ENCODE measurements around the gene OPA1. TPM values are rescaled to one million over a fixed set of nuclear protein-coding genes. Genes with fewer than 3 reads are reported as not detected.
A peak's percentile ranks its signal among the peaks of the same experiment; 100 is the strongest.
"Not testable (repeated sequence)": the region's sequence is repeated elsewhere in the genome, so short reads cannot be mapped to it uniquely, and the experiment has no call there.

Gene OPA1
- polyA plus RNA-seq, 1 donor (not counting 4 experiments of a cell fraction or from before 2014, with no cell fraction given), result 50.1 TPM

DNA sequence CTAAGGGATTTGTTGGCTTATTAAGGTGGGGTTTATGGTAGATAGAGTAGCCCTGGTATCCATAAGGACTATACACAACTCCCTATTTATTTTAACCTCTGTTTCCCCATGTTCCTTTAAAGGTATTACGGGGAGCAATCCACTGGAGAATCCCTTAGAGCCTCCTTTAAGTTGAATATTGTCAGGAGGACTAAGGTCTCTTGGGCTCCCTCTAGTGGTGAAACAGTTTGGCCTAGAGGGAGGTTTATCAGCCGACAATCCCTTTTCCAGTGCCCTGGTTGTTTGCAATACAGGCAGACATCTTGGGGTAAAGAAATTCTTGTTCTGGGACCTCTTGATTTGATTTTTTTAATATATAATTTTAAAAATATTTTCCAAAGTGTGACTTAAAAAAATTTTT lies 12.9 kb downstream of the OPA1 start:
- no peak for TF ChIP-seq EZH2 (IDR thresholded peaks at IDR 0.05; ENCODE audit: low read length)
- TF ChIP-seq, protein P1, sequence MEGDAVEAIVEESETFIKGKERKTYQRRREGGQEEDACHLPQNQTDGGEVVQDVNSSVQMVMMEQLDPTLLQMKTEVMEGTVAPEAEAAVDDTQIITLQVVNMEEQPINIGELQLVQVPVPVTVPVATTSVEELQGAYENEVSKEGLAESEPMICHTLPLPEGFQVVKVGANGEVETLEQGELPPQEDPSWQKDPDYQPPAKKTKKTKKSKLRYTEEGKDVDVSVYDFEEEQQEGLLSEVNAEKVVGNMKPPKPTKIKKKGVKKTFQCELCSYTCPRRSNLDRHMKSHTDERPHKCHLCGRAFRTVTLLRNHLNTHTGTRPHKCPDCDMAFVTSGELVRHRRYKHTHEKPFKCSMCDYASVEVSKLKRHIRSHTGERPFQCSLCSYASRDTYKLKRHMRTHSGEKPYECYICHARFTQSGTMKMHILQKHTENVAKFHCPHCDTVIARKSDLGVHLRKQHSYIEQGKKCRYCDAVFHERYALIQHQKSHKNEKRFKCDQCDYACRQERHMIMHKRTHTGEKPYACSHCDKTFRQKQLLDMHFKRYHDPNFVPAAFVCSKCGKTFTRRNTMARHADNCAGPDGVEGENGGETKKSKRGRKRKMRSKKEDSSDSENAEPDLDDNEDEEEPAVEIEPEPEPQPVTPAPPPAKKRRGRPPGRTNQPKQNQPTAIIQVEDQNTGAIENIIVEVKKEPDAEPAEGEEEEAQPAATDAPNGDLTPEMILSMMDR (optimal IDR thresholded peaks at IDR 0.05 in 1 of 3, IDR thresholded peaks at IDR 0.05 in 1 of 3, conservative IDR thresholded peaks at IDR 0.05 in 1 of 3; ENCODE audit: extremely low read depth in 1 of 3, insufficient read depth in 2 of 3, low read length in 3 of 3), result peak; percentile 60 to 84 (median 72)
- Histone ChIP-seq H2AFZ (ENCODE audit: control insufficient read depth, low read length) (no peak overlapping the region), H3K4me3 (ENCODE audit: control insufficient read depth in 2 of 3, extremely low read depth in 1 of 3, insufficient read depth in 2 of 3, low read depth in 1 of 3, low read length in 3 of 3) (no peak overlapping the region), H3K27ac (ENCODE audit: control insufficient read depth, insufficient read depth, low read length) (no peak overlapping the region), H3K4me1 (ENCODE audit: control insufficient read depth, extremely low read depth, insufficient read depth, low read length) (no peaks in the 10 kb centered on the region), H4K20me1 (ENCODE audit: control insufficient read depth, extremely low read depth, insufficient read depth, low read length) (peaks cover 5% of the 10 kb centered on the region), H3K79me2 (ENCODE audit: control insufficient read depth, insufficient read depth, low read length) (peaks cover 47% of the 10 kb centered on the region), H3K9me3 (ENCODE audit: control insufficient read depth, low read depth, low read length) (no peaks in the 10 kb centered on the region), H3K9ac (ENCODE audit: control insufficient read depth, extremely low read depth, insufficient read depth, low read length) (no peak overlapping the region), H3K36me3 (ENCODE audit: control insufficient read depth in 2 of 2, extremely low read depth in 1 of 2, insufficient read depth in 2 of 2, low read length in 2 of 2) (peaks cover 4 to 12% of the 10 kb centered on the region in 2 experiments), H3K9me1 (ENCODE audit: control insufficient read depth, extremely low read depth, insufficient read depth, low read length) (no peaks in the 10 kb centered on the region), H3K27me3 (ENCODE audit: control insufficient read depth, extremely low read depth, insufficient read depth, low read length) (no peaks in the 10 kb centered on the region), H3K4me2 (ENCODE audit: control insufficient read depth, extremely low read depth, insufficient read depth, low read depth, low read length) (no peak overlapping the region)
- peak; percentile 74 for FAIRE-seq
- no peak for DNase-seq (ENCODE audit: low read depth, low spot score)
- dilution Hi-C loops (cut with MboI; ENCODE audit: extremely low pct_ligation_motif_present, low sequenced_read_pairs), result no loop called here

GRCh38 chr3:193606892-193607291 lies 13.9 kb downstream of the OPA1 start:
- H3K4me2 ChIP-seq (ENCODE audit: control insufficient read depth, extremely low read depth, insufficient read depth, low read depth, low read length); H3K9me3 ChIP-seq (ENCODE audit: control insufficient read depth, low read depth, low read length); H3K4me3 ChIP-seq (ENCODE audit: control insufficient read depth in 2 of 3, extremely low read depth in 1 of 3, insufficient read depth in 2 of 3, low read depth in 1 of 3, low read length in 3 of 3); H3K9ac ChIP-seq (ENCODE audit: control insufficient read depth, extremely low read depth, insufficient read depth, low read length); FAIRE-seq; dilution Hi-C loops (cut with MboI; ENCODE audit: extremely low pct_ligation_motif_present, low sequenced_read_pairs); H3K9me1 ChIP-seq (ENCODE audit: control insufficient read depth, extremely low read depth, insufficient read depth, low read length); H4K20me1 ChIP-seq (ENCODE audit: control insufficient read depth, extremely low read depth, insufficient read depth, low read length); H3K27me3 ChIP-seq (ENCODE audit: control insufficient read depth, extremely low read depth, insufficient read depth, low read length); H2AFZ ChIP-seq (ENCODE audit: control insufficient read depth, low read length); DNase-seq (ENCODE audit: low read depth, low spot score); H3K4me1 ChIP-seq (ENCODE audit: control insufficient read depth, extremely low read depth, insufficient read depth, low read length); H3K27ac ChIP-seq (ENCODE audit: control insufficient read depth, insufficient read depth, low read length): not testable (repeated sequence)
- Histone ChIP-seq H3K36me3 (ENCODE audit: control insufficient read depth in 2 of 2, extremely low read depth in 1 of 2, insufficient read depth in 2 of 2, low read length in 2 of 2) (peaks cover 4 to 12% of the 10 kb centered on the region in 2 experiments), H3K79me2 (ENCODE audit: control insufficient read depth, insufficient read depth, low read length) (peaks cover 45% of the 10 kb centered on the region)

- H3K9ac ChIP-seq (ENCODE audit: control insufficient read depth, extremely low read depth, insufficient read depth, low read length); H3K9me3 ChIP-seq (ENCODE audit: control insufficient read depth, low read depth, low read length); FAIRE-seq; H3K27me3 ChIP-seq (ENCODE audit: control insufficient read depth, extremely low read depth, insufficient read depth, low read length); H3K9me1 ChIP-seq (ENCODE audit: control insufficient read depth, extremely low read depth, insufficient read depth, low read length); dilution Hi-C loops (cut with MboI; ENCODE audit: extremely low pct_ligation_motif_present, low sequenced_read_pairs); H3K4me2 ChIP-seq (ENCODE audit: control insufficient read depth, extremely low read depth, insufficient read depth, low read depth, low read length); H3K36me3 ChIP-seq (ENCODE audit: control insufficient read depth in 2 of 2, extremely low read depth in 1 of 2, insufficient read depth in 2 of 2, low read length in 2 of 2); H3K4me3 ChIP-seq (ENCODE audit: control insufficient read depth in 2 of 3, extremely low read depth in 1 of 3, insufficient read depth in 2 of 3, low read depth in 1 of 3, low read length in 3 of 3); H3K27ac ChIP-seq (ENCODE audit: control insufficient read depth, insufficient read depth, low read length); H4K20me1 ChIP-seq (ENCODE audit: control insufficient read depth, extremely low read depth, insufficient read depth, low read length); H2AFZ ChIP-seq (ENCODE audit: control insufficient read depth, low read length); DNase-seq (ENCODE audit: low read depth, low spot score); H3K4me1 ChIP-seq (ENCODE audit: control insufficient read depth, extremely low read depth, insufficient read depth, low read length): not testable (repeated sequence)
- H3K79me2 ChIP-seq (ENCODE audit: control insufficient read depth, insufficient read depth, low read length), result peaks cover 52% of the 10 kb centered on the region
Measured at GRCh38 chr3:193610516-193610915, 17.5 kb downstream of the OPA1 start.
